HT1080 (cell line): Measurements from ENCODE around the gene NRG3. TPM values are rescaled to one million over a fixed set of nuclear protein-coding genes. Genes with fewer than 3 reads are reported as not detected.

Experiments used
- DNase-seq: peaks from one replicate; pipeline ENCODE4 v3.0.0-alpha.2; 2015; ENCODE audit warnings: low read depth
- total RNA-seq: library from RNA; depleted of rRNA; stranded (reverse); fragments of >200 nt; shearing (Covaris generic); gene quantifications from 2 replicates; pipeline ENCODE4 v1.2.3, GENCODE V29; 2014

The NRG3 gene
- total RNA-seq, 1 experiment from 2014 or later, result not detected

- DNase-seq, result no peak
Observed at GRCh38 chr10:82888809-82889455, 1013.9 kb downstream of the NRG3 start.

GRCh38 chr10:82889728-82890127, 1014.7 kb downstream of the NRG3 start:
- no peak for DNase-seq

- DNase-seq, result no peak
Observed at GRCh38 chr10:82890573-82890972, 1015.6 kb downstream of the NRG3 start.

GRCh38 chr10:82908096-82908495, 1033.1 kb downstream of the NRG3 start:
- no peak for DNase-seq

GRCh38 chr10:82908751-82909150, 1033.8 kb downstream of the NRG3 start:
- DNase-seq, result peak; percentile 27

GRCh38 chr10:82910301-82910700, 1035.3 kb downstream of the NRG3 start:
- DNase-seq, result no peak

- no peak for DNase-seq
Observed at GRCh38 chr10:82914655-82915136, 1039.7 kb downstream of the NRG3 start.

- DNase-seq, result no peak
Observed at GRCh38 chr10:82916941-82917340, 1041.9 kb downstream of the NRG3 start.

- DNase-seq, result no peak
Observed at GRCh38 chr10:82918022-82918421, 1043.0 kb downstream of the NRG3 start.

- no peak for DNase-seq
Observed at GRCh38 chr10:82922046-82922445, 1047.1 kb downstream of the NRG3 start.

GRCh38 chr10:82922755-82923154, 1047.8 kb downstream of the NRG3 start:
- peak; percentile 67 for DNase-seq

GRCh38 chr10:82924711-82925110, 1049.7 kb downstream of the NRG3 start:
- DNase-seq, result no peak

GRCh38 chr10:82925547-82925946, 1050.6 kb downstream of the NRG3 start:
- peak; percentile 74 for DNase-seq

GRCh38 chr10:82932451-82932850, 1057.5 kb downstream of the NRG3 start:
- DNase-seq, result no peak

- DNase-seq, result no peak
Observed at GRCh38 chr10:82934429-82934828, 1059.4 kb downstream of the NRG3 start.

GRCh38 chr10:82934947-82935346, 1060.0 kb downstream of the NRG3 start:
- DNase-seq, result no peak

- DNase-seq, result no peak
Observed at GRCh38 chr10:82938331-82938730, 1063.3 kb downstream of the NRG3 start.

- peak; percentile 47 for DNase-seq
Observed at GRCh38 chr10:82942286-82943099, 1067.5 kb downstream of the NRG3 start.

- no peak for DNase-seq
Observed at GRCh38 chr10:82943142-82943541, 1068.1 kb downstream of the NRG3 start.

- DNase-seq, result no peak
Observed at GRCh38 chr10:82949816-82950575, 1075.0 kb downstream of the NRG3 start.

- peak; percentile 19 for DNase-seq
Observed at GRCh38 chr10:82953331-82953730, 1078.3 kb downstream of the NRG3 start.

GRCh38 chr10:82953909-82954308, 1078.9 kb downstream of the NRG3 start:
- no peak for DNase-seq
